Suprapubic skin (tissue), 3 donors: ENCODE data around the gene ERCC4.

Source experiments
- CTCF ChIP-seq, 2 donors: fragments of 200-600 bp in 1 of 2; fragments of 450-650 bp in 1 of 2; sonication (generic) in 1 of 2; IDR thresholded peaks; one replicate each; pipeline ENCODE4 v1.5.1; 2016 to 2019; ENCODE audit warnings: antibody characterized with exemption in 2 of 2, mild to moderate bottlenecking in 1 of 2, moderate library complexity in 1 of 2
- POLR2A ChIP-seq, 2 donors: fragments of 450-650 bp; IDR thresholded peaks; one replicate each; pipeline ENCODE4 v1.6.1; 2017; ENCODE audit warnings: antibody characterized with exemption in 2 of 2, mild to moderate bottlenecking in 2 of 2, moderate library complexity in 2 of 2

GRCh38 chr16:13873835-13874438 lies 46.0 kb upstream of the ERCC4 start:
- no peak for TF ChIP-seq CTCF (IDR thresholded peaks at IDR 0.05)
- no peak for TF ChIP-seq POLR2A (IDR thresholded peaks at IDR 0.05)
